Neural crest cell (in vitro differentiated cells): ENCODE data around the gene ITPKC. TPM values are rescaled to one million over a fixed set of nuclear protein-coding genes. Genes with fewer than 3 reads are reported as not detected.

Experiments
- total RNA-seq: library from RNA; stranded (reverse); gene quantifications from 2 replicates; pipeline ENCODE4 v1.2.1, GENCODE V29; 2021

Gene ITPKC
- total RNA-seq, 1 donor from 2014 or later = 13.9 TPM

Other genes with a start within 250 kb of the ITPKC start
- 72.0 and 76.3 TPM in 2 replicates for gene SHKBP1, start 140.2 kb upstream of the ITPKC start, total RNA-seq
- gene LTBP4, start 115.7 kb upstream of the ITPKC start, total RNA-seq = 125 TPM in 2 replicates
- 21.4 and 26.8 TPM in 2 replicates for gene NUMBL, start 26.5 kb upstream of the ITPKC start, total RNA-seq
- 41.1 and 45.1 TPM in 2 replicates for gene COQ8B, start 226 bp upstream of the ITPKC start, total RNA-seq
- 22.7 and 25.1 TPM in 2 replicates for gene ACTMAP, start 33.4 kb downstream of the ITPKC start, total RNA-seq
- 213 and 214 TPM in 2 replicates for gene SNRPA, start 34.1 kb downstream of the ITPKC start, total RNA-seq
- gene MIA, start 58.4 kb downstream of the ITPKC start, total RNA-seq = 6.9 and 9.9 TPM in 2 replicates
- 14.1 and 15.2 TPM in 2 replicates for gene RAB4B, start 61.1 kb downstream of the ITPKC start, total RNA-seq
- gene EGLN2, start 82.1 kb downstream of the ITPKC start, total RNA-seq = 109 and 113 TPM in 2 replicates
- gene CYP2A6, start 133.3 kb downstream of the ITPKC start, total RNA-seq = not detected in 2 replicates
- not detected in 2 replicates for gene CYP2A7, start 165.1 kb downstream of the ITPKC start, total RNA-seq